C4-2B (cell line): Measurements from ENCODE around the gene ADGRF1.

Experiments
- H3K27ac ChIP-seq: fragments of 450-650 bp; 2 replicates; pipeline ENCODE4 v1.5.1; 2017
- CTCF ChIP-seq: fragments of 450-650 bp; conservative IDR thresholded peaks from 2 replicates; pipeline ENCODE4 v1.5.1; 2017; ENCODE audit warnings: mild to moderate bottlenecking
- ZFX ChIP-seq: fragments of 450-650 bp; IDR thresholded peaks from 2 replicates; pipeline ENCODE4 v1.6.1; 2017

Gene ADGRF1

GRCh38 chr6:47044397-47044796 is 2.3 kb upstream of the ADGRF1 start:
- H3K27ac ChIP-seq = peak overlapping the region; percentile 55; the same call in 1 of the 2 replicates

GRCh38 chr6:47043286-47043685 is 1.2 kb upstream of the ADGRF1 start:
- no peak overlapping the region for H3K27ac ChIP-seq
- TF ChIP-seq ZFX (no peak), CTCF (no peak)

More at GRCh38 chr6:47044397-47044796, 2.3 kb upstream of the ADGRF1 start:
- no peak for TF ChIP-seq CTCF
- TF ChIP-seq ZFX = no peak

- no peak for TF ChIP-seq CTCF
- no peak for TF ChIP-seq ZFX
- no peak overlapping the region for H3K27ac ChIP-seq
Observed at GRCh38 chr6:47041741-47042140, 391 bp downstream of the ADGRF1 start.

- TF ChIP-seq CTCF (no peak), ZFX (no peak)
- H3K27ac ChIP-seq = peak overlapping the region; percentile 29; the same call in 1 of the 2 replicates
Observed at GRCh38 chr6:47034926-47035325, 7.2 kb downstream of the ADGRF1 start.

DNA sequence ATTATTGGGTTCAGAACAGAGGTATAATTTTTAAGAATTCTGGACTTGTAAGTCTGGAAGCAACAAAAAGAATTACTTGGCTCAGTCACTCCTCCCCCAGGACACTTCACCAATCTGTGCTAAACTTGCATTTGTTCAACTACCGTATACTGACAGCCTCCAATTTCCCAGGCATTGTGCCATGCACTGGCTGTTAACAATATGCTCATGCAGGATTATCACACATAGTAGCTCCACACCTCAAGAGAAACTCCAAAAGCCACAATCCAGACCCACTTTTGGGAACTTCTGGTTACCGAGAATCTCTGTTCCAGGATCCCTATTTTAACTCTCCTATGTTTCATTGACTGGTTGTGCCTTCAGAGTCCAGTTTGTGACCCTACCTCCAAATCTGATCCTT is 7.7 kb downstream of the ADGRF1 start:
- H3K27ac ChIP-seq = peak overlapping the region; percentile 29; the same call in 1 of the 2 replicates
- TF ChIP-seq ZFX (no peak), CTCF (no peak)

DNA sequence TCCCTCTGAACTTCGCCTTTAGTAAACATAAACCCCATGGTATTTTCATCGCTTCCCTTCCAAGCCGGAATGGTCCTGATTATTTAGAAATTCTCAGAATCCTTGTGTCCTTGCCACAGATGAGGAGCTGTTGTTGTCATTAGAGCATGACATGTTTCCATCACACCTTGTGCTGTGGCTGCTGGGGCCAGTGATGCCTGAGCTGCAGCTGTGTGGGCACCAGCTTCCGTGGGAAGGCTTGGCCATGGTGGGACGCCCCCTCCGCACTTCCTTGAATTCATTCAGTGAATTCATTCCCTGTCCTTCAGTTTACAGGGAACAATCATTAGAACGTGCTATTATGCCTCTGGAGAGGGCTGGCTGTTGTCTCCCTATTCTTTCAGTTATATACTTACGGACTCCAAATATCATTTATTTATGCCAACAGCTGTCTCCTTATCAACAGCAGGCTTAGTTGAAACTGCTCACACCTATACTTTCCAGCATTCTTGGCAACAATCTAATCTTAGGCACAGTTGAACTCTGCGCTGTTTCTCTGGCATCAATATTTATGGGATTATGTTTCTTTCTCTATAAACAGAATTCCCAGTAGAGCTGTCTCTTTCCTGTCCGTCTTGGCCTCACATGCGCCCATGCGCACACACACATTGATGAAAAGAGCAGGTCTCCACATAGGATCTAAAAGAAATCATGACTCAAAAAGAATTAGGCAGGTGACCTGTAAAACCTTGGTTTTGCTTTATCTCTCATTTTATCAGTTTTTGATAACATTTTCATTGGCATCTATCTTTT is 9.0 kb downstream of the ADGRF1 start:
- no peak overlapping the region for H3K27ac ChIP-seq
- TF ChIP-seq ZFX (no peak), CTCF (no peak)

DNA sequence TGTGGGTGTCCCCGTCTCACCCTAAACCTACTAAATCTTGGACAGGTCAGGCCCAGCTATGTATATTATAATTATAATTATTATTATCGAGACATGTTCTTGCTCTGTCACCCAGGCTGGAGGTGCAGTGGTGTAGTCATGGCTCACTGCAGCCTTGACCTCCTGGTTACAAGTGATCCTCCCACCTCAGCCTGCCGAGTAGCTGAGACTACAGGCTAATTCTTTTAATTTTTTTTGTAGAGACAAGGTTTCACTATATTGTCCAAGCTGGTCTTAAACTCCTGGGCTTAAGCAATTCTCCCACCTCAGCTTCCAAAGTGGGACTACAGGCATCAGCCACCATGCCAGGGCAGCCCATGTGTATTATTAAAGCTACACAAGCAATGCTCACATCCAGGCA is 10.5 kb downstream of the ADGRF1 start:
- no peak for TF ChIP-seq CTCF
- TF ChIP-seq ZFX = no peak

More for the DNA sequence above, 10.5 kb downstream of the ADGRF1 start:
- no peak overlapping the region for H3K27ac ChIP-seq
